Right atrium auricular region (tissue), 2 donors: ENCODE results near the gene SLC44A4. TPM values are rescaled to one million over a fixed set of nuclear protein-coding genes. Genes with fewer than 3 reads are reported as not detected.

ENCODE experiments used
- DNase-seq: peaks from one replicate; pipeline ENCODE4 v3.0.0-alpha.2; 2019; ENCODE audit warnings: low spot score
- H3K27ac ChIP-seq, 2 donors: fragments of 200-600 bp; sonication (generic); 1 replicate in 1 of 2; 2 replicates in 1 of 2; pipeline ENCODE4 v1.5.1; 2016 to 2019
- H3K27me3 ChIP-seq, 2 donors: fragments of 200-600 bp; sonication (generic); one replicate each; pipeline versions ENCODE4 v1.5.1 to v1.6.0; 2017 to 2019
- H3K36me3 ChIP-seq: fragments of 200-600 bp; sonication (generic); one replicate; pipeline ENCODE4 v1.5.1; 2016
- H3K4me1 ChIP-seq, 2 donors: fragments of 200-600 bp; sonication (generic); one replicate each; pipeline versions ENCODE4 v1.5.1 to v1.6.0; 2017 to 2019
- H3K4me3 ChIP-seq, 2 donors: fragments of 200-600 bp; sonication (generic); 1 replicate in 1 of 2; 2 replicates in 1 of 2; pipeline ENCODE4 v1.5.1; 2017 to 2019; ENCODE audit warnings: mild to moderate bottlenecking in 1 of 2, moderate library complexity in 1 of 2
- H3K9me3 ChIP-seq, 2 donors: fragments of 200-600 bp; sonication (generic); one replicate each; pipeline ENCODE4 v1.5.1; 2019
- total RNA-seq, 2 donors: library from RNA; depleted of rRNA; stranded (reverse); fragments of >200 nt; gene quantifications; one replicate each; pipeline ENCODE4 v1.1.0, GENCODE V29; 2016
- TF ChIP-seq, protein P1 (sequence below), 2 donors: fragments of 200-600 bp; sonication (generic); IDR thresholded peaks; one replicate each; pipeline ENCODE4 v1.5.1; 2019; ENCODE audit warnings: antibody characterized with exemption in 2 of 2

Gene SLC44A4
- total RNA-seq, 2 donors from 2014 or later, result not detected

- Histone ChIP-seq H3K4me1 (peaks cover 0 to 58% of the 10 kb centered on the region in 2 donors), H3K4me3 (peak overlapping the region; percentile 93 to 99), H3K27me3 (no peaks in the 10 kb centered on the region), H3K27ac (peak overlapping the region; percentile 98), H3K36me3 (peaks cover 32% of the 10 kb centered on the region), H3K9me3 (no peaks in the 10 kb centered on the region)
- TF ChIP-seq, protein P1, sequence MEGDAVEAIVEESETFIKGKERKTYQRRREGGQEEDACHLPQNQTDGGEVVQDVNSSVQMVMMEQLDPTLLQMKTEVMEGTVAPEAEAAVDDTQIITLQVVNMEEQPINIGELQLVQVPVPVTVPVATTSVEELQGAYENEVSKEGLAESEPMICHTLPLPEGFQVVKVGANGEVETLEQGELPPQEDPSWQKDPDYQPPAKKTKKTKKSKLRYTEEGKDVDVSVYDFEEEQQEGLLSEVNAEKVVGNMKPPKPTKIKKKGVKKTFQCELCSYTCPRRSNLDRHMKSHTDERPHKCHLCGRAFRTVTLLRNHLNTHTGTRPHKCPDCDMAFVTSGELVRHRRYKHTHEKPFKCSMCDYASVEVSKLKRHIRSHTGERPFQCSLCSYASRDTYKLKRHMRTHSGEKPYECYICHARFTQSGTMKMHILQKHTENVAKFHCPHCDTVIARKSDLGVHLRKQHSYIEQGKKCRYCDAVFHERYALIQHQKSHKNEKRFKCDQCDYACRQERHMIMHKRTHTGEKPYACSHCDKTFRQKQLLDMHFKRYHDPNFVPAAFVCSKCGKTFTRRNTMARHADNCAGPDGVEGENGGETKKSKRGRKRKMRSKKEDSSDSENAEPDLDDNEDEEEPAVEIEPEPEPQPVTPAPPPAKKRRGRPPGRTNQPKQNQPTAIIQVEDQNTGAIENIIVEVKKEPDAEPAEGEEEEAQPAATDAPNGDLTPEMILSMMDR (IDR thresholded peaks at IDR 0.05), result no peak
- peak; percentile 82 for DNase-seq
These were observed 44.2 kb downstream of the SLC44A4 start for GRCh38 chr6:31834367-31835250.

DNA sequence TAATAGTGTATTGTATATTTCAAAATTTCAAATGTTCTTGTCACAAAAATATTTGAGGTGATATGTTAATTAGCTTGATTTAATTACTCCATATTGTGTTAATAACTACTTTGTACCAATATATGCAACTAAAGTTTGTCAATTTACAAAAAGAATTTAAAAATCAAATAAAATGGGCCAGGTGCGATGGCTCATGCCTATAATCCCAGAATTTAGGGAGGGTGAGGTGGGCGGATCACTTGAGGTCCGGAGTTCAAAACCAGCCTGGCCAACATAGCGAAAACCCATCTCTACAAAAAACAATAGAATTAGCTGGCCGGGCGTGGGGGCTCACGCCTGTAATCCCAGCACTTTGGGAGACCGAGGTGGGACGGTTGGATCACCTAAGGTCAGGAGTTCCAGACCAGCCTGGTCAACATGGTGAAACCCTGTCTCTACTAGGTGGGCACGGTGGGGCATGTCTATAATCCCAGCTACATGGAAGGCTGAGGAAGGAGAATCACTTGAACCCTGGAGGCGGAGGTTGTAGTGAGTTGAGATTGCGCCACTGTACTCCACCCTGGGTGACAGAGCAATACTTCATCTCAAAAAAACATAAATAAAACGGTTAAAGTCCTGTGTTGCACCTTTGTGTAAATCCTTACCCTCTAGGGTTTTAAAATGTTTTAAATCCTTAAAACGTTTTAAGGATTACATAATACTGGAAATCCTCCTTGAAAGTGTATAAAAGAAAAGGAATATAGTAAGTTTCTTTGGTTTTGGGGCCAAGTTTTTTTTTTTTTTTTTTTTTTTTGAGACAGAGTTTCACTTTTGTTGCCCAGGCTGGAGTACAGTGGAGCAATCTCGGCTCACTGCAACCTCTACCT is 47.2 kb downstream of the SLC44A4 start:
- Histone ChIP-seq H3K9me3 (no peaks in the 10 kb centered on the region), H3K36me3 (peaks cover 2% of the 10 kb centered on the region), H3K27me3 (no peaks in the 10 kb centered on the region), H3K27ac (peak overlapping the region; percentile 78 to 84), H3K4me1 (peaks cover 0 to 37% of the 10 kb centered on the region in 2 donors), H3K4me3 (peak overlapping the region in 1 of 2 donors; percentile 59)
- no peak for DNase-seq
- TF ChIP-seq, protein P1 (IDR thresholded peaks at IDR 0.05), result no peak

DNA sequence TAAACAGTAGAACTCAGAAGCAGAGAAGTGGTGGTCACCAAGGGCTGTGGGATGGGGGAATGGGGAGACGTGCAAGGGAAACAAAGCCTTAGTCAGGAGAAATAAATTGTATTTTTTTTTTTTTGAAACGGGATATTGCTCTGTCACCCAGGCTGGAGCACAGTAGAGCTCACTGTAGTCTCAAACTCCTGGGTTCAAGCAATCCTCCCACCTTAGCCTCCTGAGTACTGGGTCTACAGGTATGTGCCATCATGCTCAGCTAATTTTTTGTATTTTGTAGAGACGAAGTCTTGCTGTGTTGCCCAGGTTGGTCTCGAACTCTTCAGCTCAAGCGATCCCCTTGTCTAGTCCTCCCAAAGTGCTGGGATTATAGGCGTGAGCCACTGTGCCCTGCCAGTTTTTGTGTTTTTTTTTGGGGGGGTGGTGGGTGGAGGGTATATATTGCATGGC is 47.9 kb downstream of the SLC44A4 start:
- DNase-seq, result no peak
- H3K4me1 ChIP-seq, result peaks cover 0 to 37% of the 10 kb centered on the region in 2 donors
- no peaks in the 10 kb centered on the region for H3K36me3 ChIP-seq
- no peaks in the 10 kb centered on the region for H3K9me3 ChIP-seq
- peak overlapping the region; percentile 78 to 84 for H3K27ac ChIP-seq
- no peaks in the 10 kb centered on the region for H3K27me3 ChIP-seq
- TF ChIP-seq, protein P1 (IDR thresholded peaks at IDR 0.05), result no peak
- H3K4me3 ChIP-seq, result peak overlapping the region; percentile 59 to 71

GRCh38 chr6:31829633-31830283 is 49.0 kb downstream of the SLC44A4 start:
- Histone ChIP-seq H3K27ac (peak overlapping the region; percentile 78 to 84), H3K36me3 (no peaks in the 10 kb centered on the region), H3K9me3 (no peaks in the 10 kb centered on the region), H3K4me3 (peak overlapping the region; percentile 59 to 71), H3K4me1 (peaks cover 0 to 29% of the 10 kb centered on the region in 2 donors), H3K27me3 (no peaks in the 10 kb centered on the region)
- DNase-seq, result no peak
- TF ChIP-seq, protein P1 (IDR thresholded peaks at IDR 0.05), result peak; percentile 14 to 57

DNA sequence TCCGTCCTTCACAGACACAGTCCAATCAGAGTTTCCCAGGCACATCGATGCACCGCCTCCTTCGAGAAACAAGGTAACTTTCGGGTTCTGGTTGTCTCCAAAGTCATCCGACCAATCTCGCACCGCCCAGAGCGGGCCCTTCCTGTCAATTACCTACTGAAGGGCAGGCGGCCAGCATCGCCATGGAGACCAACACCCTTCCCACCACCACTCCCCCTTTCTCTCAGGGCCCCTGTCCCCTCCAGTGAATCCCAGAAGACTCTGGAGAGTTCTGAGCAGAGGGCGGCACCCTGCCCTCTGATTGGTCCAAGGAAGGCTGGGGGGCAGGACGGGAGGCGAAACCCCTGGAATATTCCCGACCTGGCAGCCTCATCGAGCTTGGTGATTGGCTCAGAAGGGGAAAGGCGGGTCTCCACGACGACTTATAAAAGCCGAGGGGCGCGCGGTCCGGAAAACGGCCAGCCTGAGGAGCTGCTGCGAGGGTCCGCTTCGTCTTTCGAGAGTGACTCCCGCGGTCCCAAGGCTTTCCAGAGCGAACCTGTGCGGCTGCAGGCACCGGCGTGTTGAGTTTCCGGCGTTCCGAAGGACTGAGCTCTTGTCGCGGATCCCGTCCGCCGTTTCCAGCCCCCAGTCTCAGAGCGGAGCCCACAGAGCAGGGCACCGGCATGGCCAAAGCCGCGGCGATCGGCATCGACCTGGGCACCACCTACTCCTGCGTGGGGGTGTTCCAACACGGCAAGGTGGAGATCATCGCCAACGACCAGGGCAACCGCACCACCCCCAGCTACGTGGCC is 51.3 kb downstream of the SLC44A4 start, which contains the start of gene HSPA1B:
Gene HSPA1B (plus strand): TSS at position 453 of the 794 bp plus-strand sequence. CDS start 213 bp downstream, at position 666.
- H3K4me3 ChIP-seq, result peak within 1 kb of the TSS; percentile 60 to 95
- peaks cover 0 to 34% of the 10 kb centered on the region in 2 donors for H3K4me1 ChIP-seq
- H3K27me3 ChIP-seq, result no peaks in the 10 kb centered on the region
- no peaks in the 10 kb centered on the region for H3K9me3 ChIP-seq
- TF ChIP-seq, protein P1 (IDR thresholded peaks at IDR 0.05), result no peak
- peak; percentile 100 for DNase-seq
- no peaks in the 10 kb centered on the region for H3K36me3 ChIP-seq
- peak within 1 kb of the TSS; percentile 95 to 97 for H3K27ac ChIP-seq
